Activated T-helper 1 cell treated with Interleukin-2 at 50 U/mL for 16 hours (primary cell): Measurements from ENCODE around the gene NPHP4.
"Not testable (repeated sequence)": the region's sequence is repeated elsewhere in the genome, so short reads cannot be mapped to it uniquely, and the experiment has no call there.

Experiments used
- DNase-seq: peaks from one replicate; pipeline ENCODE4 v3.0.0-alpha.2; 2020; ENCODE audit warnings: low read depth

NPHP4 gene

DNA sequence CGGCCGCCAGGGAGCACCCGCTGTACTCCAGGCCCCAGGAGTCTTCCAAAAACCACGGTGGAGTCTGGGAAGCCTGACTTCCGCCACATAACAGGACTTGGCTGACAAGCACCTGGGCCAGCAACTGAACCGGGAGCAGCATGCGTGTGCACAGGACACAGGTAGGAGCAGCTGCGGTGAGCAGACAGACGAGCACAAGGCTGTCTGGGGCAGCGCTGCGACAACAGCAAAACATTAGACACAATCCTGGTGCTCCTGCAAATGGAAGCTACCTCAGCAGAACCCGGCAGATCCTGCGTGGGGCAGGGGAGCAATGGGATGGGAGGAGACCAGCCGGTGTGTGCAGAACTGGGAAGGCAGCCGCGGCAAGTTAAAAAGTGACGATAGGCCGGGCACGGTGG, 80.4 kb downstream of the NPHP4 start:
- no peak for DNase-seq

- DNase-seq: no peak
Measured at GRCh38 chr1:5911157-5911556, 81.1 kb downstream of the NPHP4 start.

DNA sequence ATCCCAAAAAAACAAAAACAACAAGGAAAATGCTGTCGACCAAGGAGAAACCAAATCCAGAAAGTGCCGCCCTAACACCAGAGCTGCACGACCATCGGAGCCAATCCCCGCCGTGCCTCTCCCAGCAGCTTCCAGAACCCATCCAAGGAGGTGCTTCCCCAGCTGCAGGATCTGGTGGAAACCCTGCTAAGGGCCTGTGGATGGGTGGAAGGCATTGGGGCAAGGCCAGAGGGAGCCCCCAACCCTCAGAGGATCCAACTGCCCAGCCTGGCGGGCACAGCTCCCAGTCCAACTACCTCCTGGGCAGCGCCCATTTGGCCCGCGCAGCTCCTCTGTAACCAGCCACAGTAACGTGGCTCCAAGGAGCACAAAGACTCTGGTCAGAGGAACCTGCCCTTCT, 81.6 kb downstream of the NPHP4 start:
- DNase-seq: no peak

- no peak for DNase-seq
Measured at GRCh38 chr1:5910276-5910620, 82.0 kb downstream of the NPHP4 start.

DNA sequence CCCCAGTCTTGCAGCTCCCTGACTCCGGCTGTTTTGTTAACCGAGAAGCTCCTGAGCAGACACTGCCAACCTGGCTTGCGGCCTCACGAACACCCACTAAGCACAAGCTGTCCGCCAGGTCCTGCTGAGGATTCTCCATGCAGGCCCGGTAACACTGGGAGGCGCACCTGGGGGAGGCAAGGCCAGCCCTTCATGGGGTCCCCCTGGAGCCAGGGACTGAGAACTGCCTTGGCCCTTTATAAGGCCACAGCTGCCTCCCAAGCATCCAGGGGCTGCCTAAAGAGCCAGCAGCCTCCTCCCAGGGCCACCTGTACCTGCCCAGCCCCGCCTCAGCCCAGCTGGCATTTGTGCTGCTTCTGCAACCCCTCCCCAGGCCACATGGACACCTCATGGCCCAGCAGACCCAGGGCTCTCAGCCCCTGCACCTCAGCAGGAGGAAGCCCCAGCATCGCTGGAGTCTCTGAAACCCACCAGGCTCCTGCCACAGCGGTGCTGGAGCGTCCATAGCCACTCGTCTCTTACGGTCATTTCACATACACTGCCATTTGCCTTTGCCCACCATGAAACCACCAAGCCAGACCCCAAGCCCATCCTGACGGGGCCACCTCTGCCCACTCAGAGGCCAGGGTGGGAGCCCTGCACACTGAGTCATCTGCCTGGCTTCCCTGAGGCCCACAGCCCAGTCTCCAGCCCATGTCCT, 82.5 kb downstream of the NPHP4 start:
- no peak for DNase-seq

DNA sequence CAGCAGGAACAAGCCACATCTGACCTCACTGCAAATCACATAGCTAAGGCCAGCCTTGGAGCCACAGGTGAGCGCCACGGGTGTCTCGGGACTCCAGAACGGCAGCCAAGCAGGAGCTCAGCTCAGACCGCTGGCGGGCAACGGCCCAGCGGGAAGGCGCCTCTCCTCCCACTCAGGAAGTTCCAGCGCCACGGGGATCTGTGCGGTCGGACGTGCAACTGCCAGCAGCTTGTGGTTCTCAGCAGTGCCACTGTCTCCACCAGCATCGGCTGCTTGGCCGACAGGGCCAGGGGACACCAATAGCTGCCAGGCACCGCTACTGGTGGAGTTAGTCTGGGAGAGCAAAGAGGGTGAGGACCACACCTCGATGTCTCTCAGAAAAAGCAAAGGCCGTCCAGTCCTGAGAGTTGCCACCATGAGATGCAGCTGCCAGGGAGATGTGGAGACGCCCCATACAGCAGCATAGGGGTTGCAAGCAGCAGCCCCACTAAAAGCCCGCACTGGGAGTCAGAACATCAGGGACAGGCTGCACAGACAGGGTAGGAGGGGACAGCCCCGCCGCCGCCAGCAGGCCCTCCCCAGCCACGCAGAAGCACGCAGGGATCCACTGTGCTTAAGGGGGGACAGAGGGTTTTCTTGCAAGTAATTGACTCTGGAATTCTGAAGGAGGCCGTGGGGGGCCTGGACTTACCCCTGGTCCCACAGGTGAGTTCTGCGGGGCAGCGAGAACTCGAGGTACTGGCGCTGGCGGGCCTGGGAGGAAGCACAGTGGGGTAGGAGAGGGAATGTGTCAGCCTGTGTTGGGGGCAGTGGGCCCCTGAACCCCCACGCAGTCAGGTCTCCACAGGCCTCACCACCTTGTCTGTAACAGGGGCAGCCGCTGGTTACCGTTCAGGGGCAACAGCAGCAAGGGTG, 83.5 kb downstream of the NPHP4 start:
- no peak for DNase-seq

DNA sequence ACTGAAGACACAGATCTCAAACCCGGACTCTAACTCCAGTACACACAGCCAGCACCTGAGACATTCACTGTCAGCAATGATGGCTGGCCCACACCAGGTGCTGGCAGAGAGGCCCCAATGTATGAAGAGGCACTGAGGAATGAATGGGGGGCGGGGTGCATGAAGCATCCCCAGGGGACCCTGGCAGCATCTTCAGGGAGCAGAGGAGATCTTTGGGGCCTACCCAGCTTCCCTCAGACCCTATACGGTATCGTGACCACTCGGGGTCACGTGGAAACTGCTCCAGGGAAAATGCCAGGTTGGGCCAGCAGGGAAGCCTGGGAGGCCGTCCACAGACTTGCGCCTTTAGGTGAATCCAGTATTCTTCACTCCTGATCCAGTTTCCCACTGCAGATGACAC, 84.3 kb downstream of the NPHP4 start:
- DNase-seq: no peak

DNA sequence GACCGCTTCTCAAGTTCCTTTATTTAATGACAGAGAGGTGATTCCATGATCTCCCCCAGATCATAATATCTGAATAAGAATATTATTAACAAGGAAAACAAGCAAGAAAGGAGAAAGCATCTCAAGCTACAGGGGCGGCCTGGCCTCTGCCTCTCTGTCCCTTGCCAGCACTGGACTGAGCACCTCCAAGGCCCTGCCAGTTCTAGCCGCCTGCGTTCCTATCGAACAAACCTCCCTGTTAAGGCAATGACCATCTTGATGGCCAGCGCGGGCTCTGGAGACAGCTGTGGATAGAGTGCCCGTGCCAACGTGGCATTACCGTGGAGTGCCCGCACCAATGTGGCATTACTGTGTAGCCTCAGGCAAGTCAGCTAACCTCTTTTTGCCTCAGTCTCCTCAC, 84.8 kb downstream of the NPHP4 start:
- no peak for DNase-seq

DNA sequence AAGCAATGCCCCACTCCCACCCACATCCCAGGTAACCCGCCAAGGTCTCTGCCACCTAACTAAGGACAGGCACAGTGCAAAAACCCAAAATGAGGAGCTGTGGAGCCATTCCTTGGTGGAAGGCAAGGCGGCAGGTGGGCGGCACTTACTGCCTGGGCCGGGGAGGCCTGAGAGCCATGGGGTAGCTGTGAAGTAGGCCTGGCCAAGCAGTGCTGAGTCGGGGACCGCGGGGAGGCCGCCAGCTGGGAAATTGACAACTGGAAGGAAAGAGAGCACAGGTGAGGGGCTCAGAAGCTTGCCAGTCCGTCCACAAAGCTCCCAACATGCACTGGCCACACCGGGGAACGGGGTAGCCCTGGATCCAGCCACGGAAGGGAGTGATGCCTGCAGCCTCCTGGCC, 85.3 kb downstream of the NPHP4 start:
- DNase-seq: no peak

- no peak for DNase-seq
Measured at GRCh38 chr1:5906116-5906515, 86.1 kb downstream of the NPHP4 start.

DNA sequence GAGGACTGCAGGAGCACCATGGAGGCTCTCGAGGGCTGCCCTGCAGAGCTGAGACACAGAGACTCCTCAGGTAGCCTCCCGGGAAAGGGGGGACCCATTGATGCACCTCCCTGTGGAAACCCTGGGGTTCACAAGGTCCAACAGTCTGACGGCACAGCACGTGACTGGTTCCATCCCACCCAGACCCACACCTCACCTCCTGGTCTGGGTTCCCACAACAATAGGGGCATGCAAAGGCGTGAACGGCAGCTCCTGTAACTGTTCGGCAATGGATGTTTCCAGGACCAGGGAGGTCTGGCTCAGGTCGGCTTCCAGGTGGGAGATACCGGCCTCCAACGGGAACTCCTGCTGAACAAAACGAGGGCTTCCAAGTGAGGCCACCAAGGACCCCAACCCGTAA, 86.8 kb downstream of the NPHP4 start:
- no peak for DNase-seq

DNA sequence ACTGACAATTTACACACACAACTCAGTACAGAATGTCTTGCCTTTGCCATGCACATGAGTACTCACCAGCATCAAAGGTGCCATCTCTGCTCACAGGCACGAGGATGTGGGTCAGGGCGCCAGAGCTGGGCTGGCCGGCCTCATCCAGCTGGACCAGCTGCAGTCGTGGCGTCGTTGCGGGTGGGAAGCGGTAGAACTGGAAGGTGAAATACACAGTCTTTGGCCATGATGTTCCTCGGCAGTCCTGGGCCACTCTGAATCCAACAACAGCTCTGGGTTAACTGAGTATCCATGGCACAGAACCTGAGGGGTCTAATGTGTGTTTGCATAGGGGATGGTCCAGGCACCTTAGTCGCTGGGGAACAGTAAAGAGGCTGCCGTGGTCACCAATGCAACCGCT, 87.7 kb downstream of the NPHP4 start:
- DNase-seq: no peak

DNA sequence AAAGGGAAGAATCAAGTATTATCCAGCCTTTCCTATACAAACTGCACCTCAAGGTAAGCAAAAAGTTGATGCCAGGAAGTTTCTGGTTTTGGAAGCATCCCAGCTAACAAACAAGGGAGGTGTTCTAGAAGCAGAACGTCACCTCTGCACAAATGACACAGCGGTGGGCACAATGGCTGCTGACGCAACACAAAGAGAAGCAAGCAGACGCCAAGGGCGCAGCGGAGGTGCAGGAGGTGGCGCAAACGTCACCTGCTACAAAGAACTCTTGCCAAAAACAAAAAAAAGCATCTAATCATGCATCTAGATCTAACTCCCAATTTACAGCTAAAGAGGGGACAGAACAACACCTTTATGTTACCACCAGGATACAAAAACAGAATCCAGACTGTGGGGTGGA, 88.5 kb downstream of the NPHP4 start:
- no peak for DNase-seq

- no peak for DNase-seq
Measured at GRCh38 chr1:5903031-5903430, 89.2 kb downstream of the NPHP4 start.

DNA sequence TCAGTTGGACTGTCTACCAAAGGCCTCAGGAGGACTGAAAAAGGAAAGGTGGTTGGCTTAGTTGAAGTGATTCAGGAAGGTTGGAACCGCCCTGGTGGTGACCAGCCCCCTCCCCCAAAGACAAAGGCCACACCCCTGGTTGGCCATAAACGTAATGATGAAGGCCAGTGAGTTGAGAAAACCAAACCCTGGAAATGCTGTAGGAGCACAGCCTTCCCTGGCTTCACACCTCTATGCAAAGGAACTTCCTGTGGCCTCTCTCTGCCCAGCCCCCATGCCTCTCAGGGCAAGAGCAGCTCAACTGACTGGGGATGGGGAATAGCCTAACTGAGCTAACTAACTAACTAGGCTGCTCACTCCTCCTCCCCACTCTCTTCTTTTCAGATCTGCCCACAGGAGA, 90.4 kb downstream of the NPHP4 start:
- DNase-seq: no peak

DNA sequence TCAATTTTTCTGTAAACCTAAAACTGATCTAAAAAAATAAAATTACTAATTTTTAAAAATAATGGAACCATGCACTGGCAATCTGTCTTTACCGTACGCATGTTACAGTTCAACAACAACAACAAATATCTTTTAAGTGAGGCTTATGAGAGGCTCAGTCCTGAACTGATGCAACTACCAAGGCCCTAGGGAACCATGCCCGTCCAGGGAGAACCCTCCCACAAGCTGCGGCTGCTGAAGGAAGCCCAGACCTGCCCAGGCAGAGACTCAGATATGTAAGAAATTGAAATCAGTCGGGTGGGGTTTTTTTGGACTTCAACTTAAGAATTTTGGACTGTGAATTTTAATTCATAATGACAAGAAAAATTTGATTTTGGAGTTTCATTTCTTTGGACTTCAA, 91.1 kb downstream of the NPHP4 start:
- DNase-seq: no peak

- no peak for DNase-seq
Measured at GRCh38 chr1:5898266-5898665, 94.0 kb downstream of the NPHP4 start.

DNA sequence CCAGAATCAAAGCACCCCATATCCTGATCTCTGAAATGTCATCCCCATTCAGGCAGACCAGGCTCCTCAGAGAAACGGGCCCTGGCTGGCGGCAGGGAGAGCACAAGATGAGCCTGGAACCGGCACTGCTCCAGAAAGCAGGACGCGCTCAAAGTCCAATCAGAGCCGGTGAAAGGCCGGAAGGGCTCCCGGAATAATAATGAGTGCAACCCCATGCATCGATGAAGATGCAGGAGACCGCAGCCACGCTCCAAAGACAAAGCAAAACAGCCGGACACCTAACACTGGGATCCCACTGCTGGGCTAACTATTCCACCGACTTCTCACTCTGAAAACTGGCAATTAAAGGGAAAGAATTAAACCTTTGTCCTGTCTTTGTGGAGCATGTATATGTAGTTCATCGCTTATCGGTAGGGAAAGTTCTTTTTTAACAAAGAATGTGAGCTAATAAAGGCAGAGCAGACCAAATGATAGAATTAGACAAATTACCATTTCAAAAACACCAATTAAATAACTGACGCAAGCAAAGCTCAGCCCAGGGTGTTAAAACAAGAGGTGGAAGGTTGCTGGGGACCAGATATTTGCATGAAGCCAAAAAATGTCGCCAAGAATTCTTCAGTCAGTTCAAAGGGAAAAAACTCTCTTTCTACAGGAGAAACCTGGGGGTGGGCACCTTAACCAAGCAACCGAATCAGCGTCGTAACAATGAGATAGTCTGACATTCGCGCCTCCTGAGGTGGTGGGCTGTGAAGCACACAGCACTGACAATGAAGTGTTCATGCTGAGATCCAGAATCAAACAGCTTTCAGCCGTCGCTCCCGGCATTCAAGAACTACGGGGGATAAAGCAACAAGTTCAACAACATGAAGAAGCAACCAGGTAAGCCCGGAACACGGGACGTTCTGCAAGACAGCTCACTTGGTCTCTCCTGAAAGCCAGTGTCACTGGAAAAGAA, 95.2 kb downstream of the NPHP4 start:
- no peak for DNase-seq

GRCh38 chr1:5895446-5896406, 96.5 kb downstream of the NPHP4 start:
- no peak for DNase-seq

DNA sequence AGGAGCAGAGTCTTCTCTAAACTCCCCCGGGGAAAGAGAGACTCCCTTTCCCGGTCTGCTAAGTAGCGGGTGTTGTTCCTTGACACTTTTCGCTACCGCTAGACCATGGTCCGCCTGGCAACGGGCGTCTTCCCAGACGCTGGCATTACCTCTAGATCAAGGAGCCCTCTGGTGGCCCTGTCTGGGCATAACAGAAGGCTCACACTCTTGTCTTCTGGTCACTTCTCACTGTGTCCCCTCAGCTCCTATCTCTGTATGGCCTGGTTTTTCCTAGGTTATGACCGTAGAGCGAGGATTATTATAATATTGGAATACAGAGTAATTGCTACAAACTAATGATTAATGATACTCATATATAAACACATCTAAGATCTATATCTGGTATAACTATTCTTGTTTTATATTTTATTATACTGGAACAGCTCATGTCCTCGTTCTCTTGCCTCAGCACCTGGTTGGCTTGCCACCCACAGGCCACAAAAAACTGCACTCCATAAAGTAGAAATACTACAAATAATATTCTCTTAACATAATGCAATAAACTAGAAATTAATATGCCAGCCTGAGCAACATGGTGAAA, 98.4 kb downstream of the NPHP4 start:
- DNase-seq: not testable (repeated sequence)

DNA sequence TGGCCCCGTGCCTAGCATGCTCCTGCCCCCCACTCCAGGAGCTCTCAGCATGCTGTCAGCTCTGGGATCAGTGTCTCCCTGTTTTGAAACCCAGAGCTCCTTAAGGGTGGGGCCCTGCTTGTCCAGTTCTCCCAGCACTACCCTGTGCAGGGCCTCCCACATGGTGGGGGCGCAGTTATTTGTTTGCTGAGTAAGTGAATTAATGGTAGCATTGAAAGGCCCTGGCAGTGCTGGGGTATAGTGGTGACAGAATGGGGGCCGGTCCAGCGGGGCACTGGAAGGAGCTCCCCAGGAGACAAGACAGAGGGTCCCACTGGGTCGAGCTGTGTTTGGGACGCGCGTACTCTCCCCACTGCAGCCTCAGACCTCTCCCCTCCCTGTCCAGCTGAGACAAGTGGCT, 99.9 kb downstream of the NPHP4 start:
- DNase-seq: no peak
